Tongue (tissue), 2 donors: ENCODE results near the gene SLC6A3. TPM values are rescaled to one million over a fixed set of nuclear protein-coding genes. Genes with fewer than 3 reads are reported as not detected.
A peak's percentile ranks its signal among the peaks of the same experiment; 100 is the strongest.

ENCODE experiments used
- DNase-seq: peaks from one replicate; pipeline ENCODE4 v3.0.0-alpha.2; 2015
- total RNA-seq: library from RNA; depleted of rRNA; stranded (reverse); fragments of >200 nt; gene quantifications from one replicate; pipeline ENCODE4 v1.2.3, GENCODE V29; 2014

Gene SLC6A3
- total RNA-seq, 1 donor from 2014 or later = 0.10 TPM

- DNase-seq = no peak
These were observed 40.1 kb downstream of the SLC6A3 start for GRCh38 chr5:1405121-1405520.

GRCh38 chr5:1404062-1404461 is 41.2 kb downstream of the SLC6A3 start:
- no peak for DNase-seq

GRCh38 chr5:1402611-1403255 is 42.5 kb downstream of the SLC6A3 start:
- no peak for DNase-seq

GRCh38 chr5:1401536-1402138 is 43.6 kb downstream of the SLC6A3 start:
- no peak for DNase-seq

- no peak for DNase-seq
These were observed 44.3 kb downstream of the SLC6A3 start for GRCh38 chr5:1400936-1401335.

- no peak for DNase-seq
These were observed 44.9 kb downstream of the SLC6A3 start for GRCh38 chr5:1400211-1400855.

GRCh38 chr5:1399737-1400136 is 45.5 kb downstream of the SLC6A3 start:
- DNase-seq = no peak

- no peak for DNase-seq
These were observed 48.9 kb downstream of the SLC6A3 start for GRCh38 chr5:1396293-1396816.

- peak; percentile 24 for DNase-seq
These were observed 50.1 kb downstream of the SLC6A3 start for GRCh38 chr5:1394881-1395860.

GRCh38 chr5:1393571-1394501 is 51.4 kb downstream of the SLC6A3 start:
- DNase-seq = no peak

- no peak for DNase-seq
These were observed 52.3 kb downstream of the SLC6A3 start for GRCh38 chr5:1392801-1393565.

- DNase-seq = no peak
These were observed 53.0 kb downstream of the SLC6A3 start for GRCh38 chr5:1392261-1392660.

- no peak for DNase-seq
These were observed 53.5 kb downstream of the SLC6A3 start for GRCh38 chr5:1391691-1392090.

- no peak for DNase-seq
These were observed 54.2 kb downstream of the SLC6A3 start for GRCh38 chr5:1390861-1391600.

- DNase-seq = no peak
These were observed 54.9 kb downstream of the SLC6A3 start for GRCh38 chr5:1390333-1390732.

GRCh38 chr5:1388383-1388967 is 56.8 kb downstream of the SLC6A3 start:
- no peak for DNase-seq

- no peak for DNase-seq
These were observed 57.4 kb downstream of the SLC6A3 start for GRCh38 chr5:1387876-1388275.

GRCh38 chr5:1387059-1387755 is 58.0 kb downstream of the SLC6A3 start:
- no peak for DNase-seq
